Uterus (tissue), 2 donors: ENCODE data around the gene CXCL1.

ENCODE experiments used
- CTCF ChIP-seq, 4 experiments: fragments of 200-600 bp in 2 of 4; fragments of 450-650 bp in 2 of 4; sonication (generic) in 2 of 4; IDR thresholded peaks; one replicate each; pipeline ENCODE4 v1.5.1; 2016 to 2019; ENCODE audit warnings: antibody characterized with exemption in 4 of 4, mild to moderate bottlenecking in 2 of 4, moderate library complexity in 1 of 4
- POLR2A ChIP-seq, 2 donors: fragments of 450-650 bp; IDR thresholded peaks; one replicate each; pipeline ENCODE4 v1.6.1; 2016; ENCODE audit warnings: antibody characterized with exemption in 2 of 2, mild to moderate bottlenecking in 1 of 2, moderate library complexity in 1 of 2

- TF ChIP-seq CTCF (IDR thresholded peaks at IDR 0.05): no peak
- no peak for TF ChIP-seq POLR2A (IDR thresholded peaks at IDR 0.05)
These were observed 2.9 kb upstream of the CXCL1 start for GRCh38 chr4:73866246-73866645.
